C4-2B (cell line): ENCODE measurements around the gene RMRP.

Experiments
- ZFX ChIP-seq: fragments of 450-650 bp; IDR thresholded peaks from 2 replicates; pipeline ENCODE4 v1.6.1; 2017
- TF ChIP-seq, protein P1 (sequence below): fragments of 450-650 bp; conservative IDR thresholded peaks from 2 replicates; pipeline ENCODE4 v1.5.1; 2017; ENCODE audit warnings: mild to moderate bottlenecking

DNA sequence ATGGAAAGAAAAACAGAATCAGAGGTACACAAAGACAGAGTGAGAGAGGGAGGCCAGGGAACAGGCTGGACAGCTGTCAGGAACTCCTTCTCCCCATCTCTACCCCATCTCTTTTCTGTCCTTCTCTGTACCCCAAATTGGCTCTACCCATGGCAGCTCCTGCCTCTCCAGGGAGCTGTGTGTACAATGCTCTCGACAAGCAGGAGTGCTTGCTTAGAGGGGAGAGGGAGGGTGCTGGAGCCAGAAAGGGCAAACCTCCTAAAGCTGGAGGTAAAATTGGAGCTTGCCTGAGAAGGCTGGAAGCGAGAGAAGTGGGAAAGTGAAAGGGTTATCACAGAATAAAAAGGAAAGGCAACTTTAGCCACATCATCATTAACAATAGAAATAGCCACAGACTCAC is 25.5 kb upstream of the RMRP start:
- TF ChIP-seq, protein P1, sequence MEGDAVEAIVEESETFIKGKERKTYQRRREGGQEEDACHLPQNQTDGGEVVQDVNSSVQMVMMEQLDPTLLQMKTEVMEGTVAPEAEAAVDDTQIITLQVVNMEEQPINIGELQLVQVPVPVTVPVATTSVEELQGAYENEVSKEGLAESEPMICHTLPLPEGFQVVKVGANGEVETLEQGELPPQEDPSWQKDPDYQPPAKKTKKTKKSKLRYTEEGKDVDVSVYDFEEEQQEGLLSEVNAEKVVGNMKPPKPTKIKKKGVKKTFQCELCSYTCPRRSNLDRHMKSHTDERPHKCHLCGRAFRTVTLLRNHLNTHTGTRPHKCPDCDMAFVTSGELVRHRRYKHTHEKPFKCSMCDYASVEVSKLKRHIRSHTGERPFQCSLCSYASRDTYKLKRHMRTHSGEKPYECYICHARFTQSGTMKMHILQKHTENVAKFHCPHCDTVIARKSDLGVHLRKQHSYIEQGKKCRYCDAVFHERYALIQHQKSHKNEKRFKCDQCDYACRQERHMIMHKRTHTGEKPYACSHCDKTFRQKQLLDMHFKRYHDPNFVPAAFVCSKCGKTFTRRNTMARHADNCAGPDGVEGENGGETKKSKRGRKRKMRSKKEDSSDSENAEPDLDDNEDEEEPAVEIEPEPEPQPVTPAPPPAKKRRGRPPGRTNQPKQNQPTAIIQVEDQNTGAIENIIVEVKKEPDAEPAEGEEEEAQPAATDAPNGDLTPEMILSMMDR = no peak
- no peak for TF ChIP-seq ZFX
